Raji (cell line): ENCODE data around the gene MYCL.

Experiments used
- POLR2A ChIP-seq: IDR thresholded peaks from 2 replicates; pipeline ENCODE4 v1.6.1; 2011; ENCODE audit warnings: low read depth, low read length, control low read depth; ENCODE audit not compliant: insufficient read depth

The MYCL gene

GRCh38 chr1:39877231-39877778 lies 24.4 kb downstream of the MYCL start:
- no peak for TF ChIP-seq POLR2A

GRCh38 chr1:39876144-39876543 lies 25.6 kb downstream of the MYCL start:
- TF ChIP-seq POLR2A = no peak

GRCh38 chr1:39872698-39873097 lies 29.0 kb downstream of the MYCL start:
- no peak for TF ChIP-seq POLR2A

GRCh38 chr1:39871796-39872195 lies 29.9 kb downstream of the MYCL start:
- no peak for TF ChIP-seq POLR2A

- no peak for TF ChIP-seq POLR2A
These were observed 35.0 kb downstream of the MYCL start for GRCh38 chr1:39866767-39867166.

GRCh38 chr1:39865762-39866161 lies 36.0 kb downstream of the MYCL start:
- no peak for TF ChIP-seq POLR2A

GRCh38 chr1:39863177-39863576 lies 38.5 kb downstream of the MYCL start:
- no peak for TF ChIP-seq POLR2A

- TF ChIP-seq POLR2A = no peak
These were observed 40.7 kb downstream of the MYCL start for GRCh38 chr1:39861003-39861402.

- no peak for TF ChIP-seq POLR2A
These were observed 41.6 kb downstream of the MYCL start for GRCh38 chr1:39859859-39860812.

- no peak for TF ChIP-seq POLR2A
These were observed 43.4 kb downstream of the MYCL start for GRCh38 chr1:39858315-39858714.

GRCh38 chr1:39857126-39857878 lies 44.4 kb downstream of the MYCL start:
- no peak for TF ChIP-seq POLR2A

GRCh38 chr1:39854738-39855137 lies 47.0 kb downstream of the MYCL start:
- no peak for TF ChIP-seq POLR2A

GRCh38 chr1:39854314-39854713 lies 47.4 kb downstream of the MYCL start:
- no peak for TF ChIP-seq POLR2A

- no peak for TF ChIP-seq POLR2A
These were observed 48.8 kb downstream of the MYCL start for GRCh38 chr1:39852876-39853275.

- no peak for TF ChIP-seq POLR2A
These were observed 49.4 kb downstream of the MYCL start for GRCh38 chr1:39852214-39852791.

- no peak for TF ChIP-seq POLR2A
These were observed 51.0 kb downstream of the MYCL start for GRCh38 chr1:39850606-39851216.

- TF ChIP-seq POLR2A = no peak
These were observed 52.5 kb downstream of the MYCL start for GRCh38 chr1:39849203-39849602.
